HG03103 (cell line): ENCODE results near the gene RSPRY1.

Experiments used
- ATAC-seq: cut with Tn5 transposase; IDR thresholded peaks from one replicate; pipeline ENCODE4 v1.9.1; 2021; ENCODE audit warnings: low read depth; ENCODE audit not compliant: unreplicated experiment

The RSPRY1 gene

DNA sequence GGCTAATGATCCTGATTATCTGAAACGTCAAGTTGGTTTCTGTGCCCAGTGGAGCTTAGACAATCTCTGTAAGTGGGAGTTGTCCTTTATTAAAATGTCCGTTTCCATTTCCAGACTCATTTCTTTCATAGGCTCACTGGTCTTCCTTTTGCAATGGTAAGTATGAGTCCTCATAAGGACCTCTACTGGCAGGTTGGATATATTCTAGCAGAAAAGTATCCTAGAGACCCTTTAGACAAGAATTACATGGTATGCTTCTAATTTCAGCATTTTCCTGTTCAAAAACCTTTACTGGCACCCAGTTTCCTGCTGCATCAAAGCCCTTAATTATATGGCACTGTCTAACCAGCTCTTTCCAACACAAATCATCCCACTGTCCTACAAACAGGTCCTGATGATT, 30.8 kb downstream of the RSPRY1 start:
- ATAC-seq, result no peak

GRCh38 chr16:57223057-57223456, 36.9 kb downstream of the RSPRY1 start:
- no peak for ATAC-seq

GRCh38 chr16:57224651-57225335, 38.7 kb downstream of the RSPRY1 start:
- ATAC-seq, result no peak

- ATAC-seq, result no peak
These were observed 39.8 kb downstream of the RSPRY1 start for GRCh38 chr16:57225978-57226377.

GRCh38 chr16:57226701-57227621, 40.8 kb downstream of the RSPRY1 start:
- no peak for ATAC-seq

DNA sequence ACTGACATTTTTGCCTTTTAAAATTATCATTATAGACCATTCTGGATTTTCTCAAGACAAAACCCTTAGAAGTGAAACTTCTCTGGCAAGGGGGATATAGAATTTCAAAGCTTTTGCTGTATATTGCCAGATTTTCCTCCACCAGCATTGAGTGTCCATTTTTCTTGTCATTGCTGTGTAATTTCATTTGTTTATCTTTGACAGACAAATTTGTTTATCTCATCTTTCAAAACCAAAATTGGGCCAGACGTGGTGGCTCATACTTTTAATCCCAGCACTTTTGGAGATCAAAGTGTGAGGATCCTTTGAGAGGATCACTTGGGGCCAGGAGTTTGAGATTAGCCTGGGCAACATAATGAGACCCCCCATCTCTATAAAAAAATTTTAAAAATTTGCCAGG, 43.0 kb downstream of the RSPRY1 start:
- ATAC-seq, result no peak

DNA sequence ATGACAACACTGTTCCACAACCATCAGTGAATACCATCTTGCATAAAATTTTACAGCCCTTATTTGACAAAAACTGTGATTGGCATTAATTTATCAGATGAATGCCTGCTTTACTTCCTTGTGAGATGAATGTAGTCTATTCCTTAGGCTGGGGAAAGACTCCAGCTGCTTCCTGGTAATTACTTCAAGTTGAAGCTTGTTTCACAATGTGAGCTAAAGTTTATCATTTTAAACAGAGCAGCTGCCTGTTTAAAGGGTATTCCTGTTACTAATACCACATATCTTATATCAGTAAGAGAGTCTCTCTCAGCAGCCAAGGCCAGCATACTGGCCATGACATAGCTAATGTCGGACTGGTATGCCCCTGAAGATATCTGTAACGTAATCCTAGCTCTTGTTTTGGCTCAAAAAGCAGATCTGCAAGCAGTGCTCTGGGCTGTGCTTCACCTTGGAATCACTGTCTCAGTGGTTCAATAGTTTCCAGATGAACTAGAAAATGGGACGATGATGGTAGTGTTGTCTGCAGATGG, 45.8 kb downstream of the RSPRY1 start:
- ATAC-seq, result no peak

DNA sequence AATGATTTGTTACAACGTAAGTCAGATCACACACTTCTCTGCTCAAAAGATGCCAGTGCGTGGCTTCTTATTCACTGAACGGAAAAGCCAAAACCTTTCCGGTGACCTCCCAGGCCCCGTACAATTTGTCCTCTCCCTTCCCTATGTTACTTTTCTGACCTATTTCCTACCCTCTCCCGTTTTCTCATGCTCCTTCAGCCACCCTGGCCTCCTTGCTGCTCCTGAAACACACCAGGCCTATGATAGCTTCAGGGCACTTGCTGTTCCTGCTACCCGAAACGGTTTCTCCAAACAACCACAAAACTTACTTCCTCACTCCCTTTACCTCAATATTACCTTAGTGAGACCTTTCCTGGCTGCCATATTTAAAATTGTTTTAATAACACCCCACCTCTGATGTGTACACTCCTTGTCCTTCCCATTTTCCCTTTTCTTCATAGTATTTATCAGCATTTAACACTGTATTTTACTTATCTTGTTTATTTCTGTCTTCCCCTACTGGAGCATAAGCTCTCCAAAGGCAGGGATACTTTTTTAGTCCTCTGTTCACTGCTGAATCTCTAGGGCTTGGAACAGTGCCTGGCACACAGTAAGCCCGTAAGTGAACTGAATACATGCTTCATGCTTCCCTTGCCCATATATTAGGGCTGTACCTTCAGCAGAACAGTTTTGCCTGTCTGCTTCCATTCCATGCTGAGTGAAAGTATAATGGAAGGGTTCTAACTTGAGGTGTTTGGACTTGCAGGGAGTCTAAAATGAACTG, 48.0 kb downstream of the RSPRY1 start:
- no peak for ATAC-seq

DNA sequence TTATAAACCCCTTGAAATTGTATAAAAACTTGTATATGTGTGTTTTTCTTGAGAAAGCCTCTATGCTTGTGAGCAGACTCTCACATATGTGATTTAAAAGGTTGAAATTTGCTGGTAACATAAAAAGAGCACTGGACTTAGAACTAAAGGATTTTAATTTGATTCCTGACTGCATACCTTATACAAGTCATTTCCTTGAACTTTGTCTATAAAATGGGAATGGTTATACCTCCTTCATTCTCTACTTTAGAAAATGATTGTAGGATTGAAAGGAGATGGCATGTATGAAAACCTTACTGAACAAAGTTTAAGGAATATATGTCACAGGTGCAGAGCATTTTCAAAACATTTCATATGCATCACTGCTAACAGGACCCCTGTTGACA, 48.6 kb downstream of the RSPRY1 start:
- ATAC-seq, result no peak

GRCh38 chr16:57235128-57236021, 49.2 kb downstream of the RSPRY1 start:
- ATAC-seq, result no peak

DNA sequence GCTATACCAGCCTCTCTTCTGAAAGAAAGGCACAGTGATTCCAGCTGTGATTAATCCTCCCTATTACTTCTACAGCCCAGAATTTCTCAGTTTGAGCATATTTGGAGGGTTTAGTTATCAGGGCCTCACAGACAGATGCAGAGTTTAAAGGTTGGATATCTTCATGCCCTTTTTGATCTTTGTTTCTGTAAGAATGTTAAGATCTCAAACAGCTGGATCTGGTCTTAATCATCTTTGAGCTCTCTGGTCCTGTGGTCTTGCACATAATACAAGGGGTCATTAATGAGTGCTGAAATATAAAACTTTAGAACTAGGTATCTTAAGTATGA, 49.9 kb downstream of the RSPRY1 start:
- ATAC-seq, result no peak

GRCh38 chr16:57238682-57239081, 52.6 kb downstream of the RSPRY1 start:
- no peak for ATAC-seq

DNA sequence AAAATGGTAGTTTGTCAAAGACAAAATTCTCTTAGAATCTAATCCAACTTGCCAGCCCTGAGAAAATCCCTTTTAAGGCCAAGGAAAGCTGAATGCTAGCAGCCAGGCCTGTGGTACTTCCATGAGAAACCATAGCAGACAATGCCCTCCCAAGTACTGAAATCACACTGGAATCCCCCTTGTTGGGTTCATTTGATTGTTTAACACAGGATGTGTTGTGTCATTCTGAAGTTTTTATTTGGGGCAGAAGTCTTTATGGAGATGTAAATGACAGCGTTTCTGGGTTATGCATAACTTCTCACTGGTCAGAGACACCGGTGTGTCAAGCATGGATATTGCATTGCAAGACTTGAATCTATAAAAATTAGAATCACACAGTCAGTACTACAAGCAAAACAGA, 53.0 kb downstream of the RSPRY1 start:
- ATAC-seq, result no peak

DNA sequence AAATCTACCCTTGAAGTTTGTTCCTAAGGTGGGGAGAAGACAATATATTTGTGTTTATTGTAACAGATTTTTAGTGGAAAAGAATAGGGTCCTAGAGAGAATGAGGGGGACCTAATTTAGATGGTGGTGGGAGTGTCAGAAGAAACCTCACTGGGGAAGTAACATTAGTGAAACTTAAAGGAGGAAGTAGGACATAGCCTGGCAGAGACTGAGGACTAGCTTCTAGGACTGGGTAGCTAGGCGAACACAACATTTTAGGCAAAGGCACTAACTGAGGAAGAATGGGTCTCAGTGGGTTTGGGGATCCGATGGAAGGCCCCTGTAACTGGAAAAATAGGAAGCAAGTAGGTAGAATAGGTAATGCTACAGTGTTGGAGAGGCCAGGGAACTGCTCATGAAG, 54.7 kb downstream of the RSPRY1 start:
- ATAC-seq, result no peak

GRCh38 chr16:57242650-57243049, 56.5 kb downstream of the RSPRY1 start:
- no peak for ATAC-seq

DNA sequence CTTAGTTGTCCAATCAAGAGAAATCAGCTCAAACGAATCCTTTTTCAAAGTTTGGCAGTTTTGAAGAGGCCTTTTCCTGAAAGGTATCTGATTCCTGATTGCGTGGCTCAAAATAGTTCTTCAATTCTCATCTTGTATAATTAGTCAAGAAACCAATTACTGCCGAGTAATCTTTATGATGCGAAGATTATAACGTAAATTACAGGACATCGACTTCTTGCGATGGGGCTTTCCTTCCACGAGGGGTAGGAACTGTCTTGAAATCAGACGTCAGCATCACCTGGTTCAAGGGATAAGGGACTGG, 58.3 kb downstream of the RSPRY1 start:
- peak; percentile 23 for ATAC-seq

- ATAC-seq, result peak; percentile 91
These were observed 58.8 kb downstream of the RSPRY1 start, which contains the start of gene ARL2BP for GRCh38 chr16:57244767-57245471. ARL2BP (plus strand) TSS chr16:57245259; CDS start chr16:57245368, 109 bp downstream.

DNA sequence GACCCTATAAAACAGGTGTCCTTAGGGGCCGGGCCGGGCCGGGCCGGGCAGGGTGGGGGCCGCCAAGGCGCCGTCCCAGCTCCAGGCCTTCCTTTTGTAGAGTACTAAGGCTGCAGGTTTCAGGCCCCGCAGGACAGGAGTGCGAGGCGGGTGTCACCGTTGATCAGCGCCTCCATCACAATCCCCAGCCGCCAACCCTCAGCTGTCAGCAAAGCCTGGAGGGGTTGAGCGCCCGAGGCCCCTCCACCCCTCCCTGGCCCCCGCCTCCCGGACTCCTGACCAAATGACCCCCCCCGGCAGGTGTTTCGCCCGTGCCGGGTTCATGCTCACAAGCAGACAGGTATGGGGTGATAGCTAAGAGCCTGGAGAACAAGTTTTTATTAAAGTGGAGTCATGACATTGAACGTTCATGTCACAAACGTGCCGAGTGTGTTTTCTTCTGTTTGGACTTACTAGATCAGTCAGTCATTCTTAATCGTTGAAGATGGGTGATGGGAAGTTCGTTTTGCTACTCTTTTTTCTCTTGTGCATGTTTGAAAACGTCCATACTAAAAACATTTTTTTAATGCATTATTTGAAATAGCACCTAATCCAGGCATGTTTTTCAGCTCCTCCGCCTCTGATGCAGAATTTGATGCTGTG, 59.5 kb downstream of the RSPRY1 start:
- ATAC-seq, result peak; percentile 17

DNA sequence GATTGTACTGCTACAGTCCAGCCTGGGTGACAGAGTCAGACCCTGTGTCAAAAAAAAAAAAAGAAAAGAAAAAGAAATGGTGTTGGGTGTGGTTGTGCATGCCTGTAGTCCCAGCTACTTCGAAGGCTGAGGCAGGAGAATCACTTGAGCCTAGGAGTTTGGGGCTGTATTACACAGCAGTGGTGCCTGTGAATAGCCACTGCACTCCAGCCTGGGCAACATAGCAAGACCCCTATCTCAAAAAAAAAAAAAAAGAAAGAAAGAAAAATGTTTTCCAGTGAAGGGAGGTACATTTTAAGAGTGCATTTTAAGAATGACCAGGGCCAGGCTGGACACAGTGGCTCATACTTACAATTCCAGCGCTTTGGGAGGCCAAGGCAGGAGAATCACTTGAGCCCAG, 65.2 kb downstream of the RSPRY1 start:
- ATAC-seq, result no peak
